ENCODE results near the gene KHDRBS2.
A peak's percentile ranks its signal among the peaks of the same experiment; 100 is the strongest.

The KHDRBS2 gene

GRCh38 chr6:61951586-61951985 lies 334.4 kb downstream of the KHDRBS2 start:
- DNase-seq (ENCODE audit: low read depth in 1 of 2, low spot score in 1 of 2) = no peak
- in situ Hi-C loops (cut with HindIII; ENCODE audit: low pct_unique_long_range_greater_than_20kb, low sequenced_read_pairs) = no loop called here
- no peak for TF ChIP-seq JUND (IDR thresholded peaks at IDR 0.05; ENCODE audit: low read depth)

- in situ Hi-C loops (cut with HindIII; ENCODE audit: low pct_unique_long_range_greater_than_20kb, low sequenced_read_pairs) = no loop called here
- no peak for TF ChIP-seq JUND (IDR thresholded peaks at IDR 0.05; ENCODE audit: low read depth)
- no peak for DNase-seq (ENCODE audit: low read depth in 1 of 2, low spot score in 1 of 2)
These were observed 335.2 kb downstream of the KHDRBS2 start for GRCh38 chr6:61950811-61951210.

GRCh38 chr6:61949971-61950370 lies 336.1 kb downstream of the KHDRBS2 start:
- in situ Hi-C loops (cut with HindIII; ENCODE audit: low pct_unique_long_range_greater_than_20kb, low sequenced_read_pairs) = no loop called here
- no peak for TF ChIP-seq JUND (IDR thresholded peaks at IDR 0.05; ENCODE audit: low read depth)
- DNase-seq (ENCODE audit: low read depth in 1 of 2, low spot score in 1 of 2) = no peak

- in situ Hi-C loops (cut with HindIII; ENCODE audit: low pct_unique_long_range_greater_than_20kb, low sequenced_read_pairs) = no loop called here
- TF ChIP-seq JUND (IDR thresholded peaks at IDR 0.05; ENCODE audit: low read depth) = no peak
These were observed 336.9 kb downstream of the KHDRBS2 start for GRCh38 chr6:61949161-61949560.

GRCh38 chr6:61947311-61947947 lies 338.6 kb downstream of the KHDRBS2 start:
- no peak for DNase-seq (ENCODE audit: low read depth in 1 of 2, low spot score in 1 of 2)
- in situ Hi-C loops (cut with HindIII; ENCODE audit: low pct_unique_long_range_greater_than_20kb, low sequenced_read_pairs) = no loop called here
- no peak for TF ChIP-seq JUND (IDR thresholded peaks at IDR 0.05; ENCODE audit: low read depth)

More at GRCh38 chr6:61949161-61949560, 336.9 kb downstream of the KHDRBS2 start:
- no peak for DNase-seq (ENCODE audit: low read depth in 1 of 2, low spot score in 1 of 2)

- no peak for TF ChIP-seq JUND (IDR thresholded peaks at IDR 0.05; ENCODE audit: low read depth)
- in situ Hi-C loops (cut with HindIII; ENCODE audit: low pct_unique_long_range_greater_than_20kb, low sequenced_read_pairs) = no loop called here
- DNase-seq (ENCODE audit: low read depth in 1 of 2, low spot score in 1 of 2) = no peak
These were observed 345.1 kb downstream of the KHDRBS2 start for GRCh38 chr6:61940919-61941318.

- no peak for TF ChIP-seq JUND (IDR thresholded peaks at IDR 0.05; ENCODE audit: low read depth)
- in situ Hi-C loops (cut with HindIII; ENCODE audit: low pct_unique_long_range_greater_than_20kb, low sequenced_read_pairs) = no loop called here
- DNase-seq (ENCODE audit: low read depth in 1 of 2, low spot score in 1 of 2) = no peak
These were observed 350.7 kb downstream of the KHDRBS2 start for GRCh38 chr6:61935242-61935846.

- no peak for DNase-seq (ENCODE audit: low read depth in 1 of 2, low spot score in 1 of 2)
- no peak for TF ChIP-seq JUND (IDR thresholded peaks at IDR 0.05; ENCODE audit: low read depth)
- in situ Hi-C loops (cut with HindIII; ENCODE audit: low pct_unique_long_range_greater_than_20kb, low sequenced_read_pairs) = no loop called here
These were observed 376.5 kb downstream of the KHDRBS2 start for GRCh38 chr6:61909486-61909885.

- in situ Hi-C loops (cut with HindIII; ENCODE audit: low pct_unique_long_range_greater_than_20kb, low sequenced_read_pairs) = no loop called here
- TF ChIP-seq JUND (IDR thresholded peaks at IDR 0.05; ENCODE audit: low read depth) = no peak
- DNase-seq (ENCODE audit: low read depth in 1 of 2, low spot score in 1 of 2) = no peak
These were observed 384.3 kb downstream of the KHDRBS2 start for GRCh38 chr6:61901748-61902147.

- in situ Hi-C loops (cut with HindIII; ENCODE audit: low pct_unique_long_range_greater_than_20kb, low sequenced_read_pairs) = no loop called here
- no peak for TF ChIP-seq JUND (IDR thresholded peaks at IDR 0.05; ENCODE audit: low read depth)
- DNase-seq (ENCODE audit: low read depth in 1 of 2, low spot score in 1 of 2) = no peak
These were observed 391.5 kb downstream of the KHDRBS2 start for GRCh38 chr6:61894536-61894935.

GRCh38 chr6:61887423-61887822 lies 398.6 kb downstream of the KHDRBS2 start:
- no peak for DNase-seq (ENCODE audit: low read depth in 1 of 2, low spot score in 1 of 2)
- TF ChIP-seq JUND (IDR thresholded peaks at IDR 0.05; ENCODE audit: low read depth) = no peak
- in situ Hi-C loops (cut with HindIII; ENCODE audit: low pct_unique_long_range_greater_than_20kb, low sequenced_read_pairs) = no loop called here

- in situ Hi-C loops (cut with HindIII; ENCODE audit: low pct_unique_long_range_greater_than_20kb, low sequenced_read_pairs) = no loop called here
- TF ChIP-seq JUND (IDR thresholded peaks at IDR 0.05; ENCODE audit: low read depth) = no peak
- peak in 1 of 2 experiments; percentile 1 for DNase-seq (ENCODE audit: low read depth in 1 of 2, low spot score in 1 of 2)
These were observed 399.3 kb downstream of the KHDRBS2 start for GRCh38 chr6:61886608-61887259.

GRCh38 chr6:61869632-61870400 lies 416.2 kb downstream of the KHDRBS2 start:
- in situ Hi-C loops (cut with HindIII; ENCODE audit: low pct_unique_long_range_greater_than_20kb, low sequenced_read_pairs) = no loop called here
- no peak for DNase-seq (ENCODE audit: low read depth in 1 of 2, low spot score in 1 of 2)
- TF ChIP-seq JUND (IDR thresholded peaks at IDR 0.05; ENCODE audit: low read depth) = no peak
